Measurements from ENCODE around the gene WFDC1.

Gene WFDC1

GRCh38 chr16:84252184-84252583 is 42.5 kb upstream of the WFDC1 start:
- TF ChIP-seq POLR2A (IDR thresholded peaks at IDR 0.05; ENCODE audit: extremely low read depth, insufficient read length): no peak
- no peak for TF ChIP-seq MAX (IDR thresholded peaks at IDR 0.05; ENCODE audit: low read depth, low read length)
- no peak for TF ChIP-seq CTCF (IDR thresholded peaks at IDR 0.05; ENCODE audit: low read depth, low read length)
- TF ChIP-seq MYC (IDR thresholded peaks at IDR 0.05; ENCODE audit: low read depth, low read length): no peak
- DNase-seq (ENCODE audit: low read depth): no peak
- H3K4me3 ChIP-seq (ENCODE audit: low read depth, low read length): no peak overlapping the region

- TF ChIP-seq MAX (IDR thresholded peaks at IDR 0.05; ENCODE audit: low read depth, low read length) (no peak), MYC (IDR thresholded peaks at IDR 0.05; ENCODE audit: low read depth, low read length) (no peak), CTCF (IDR thresholded peaks at IDR 0.05; ENCODE audit: low read depth, low read length) (no peak), POLR2A (IDR thresholded peaks at IDR 0.05; ENCODE audit: extremely low read depth, insufficient read length) (no peak)
These were observed 41.5 kb upstream of the WFDC1 start for GRCh38 chr16:84253173-84253572.

GRCh38 chr16:84254062-84254461 is 40.6 kb upstream of the WFDC1 start:
- TF ChIP-seq CTCF (IDR thresholded peaks at IDR 0.05; ENCODE audit: low read depth, low read length): no peak
- no peak for TF ChIP-seq MAX (IDR thresholded peaks at IDR 0.05; ENCODE audit: low read depth, low read length)
- peak; percentile 21 for DNase-seq (ENCODE audit: low read depth)
- no peak overlapping the region for H3K4me3 ChIP-seq (ENCODE audit: low read depth, low read length)

More at GRCh38 chr16:84253173-84253572, 41.5 kb upstream of the WFDC1 start:
- no peak for DNase-seq (ENCODE audit: low read depth)
- no peak overlapping the region for H3K4me3 ChIP-seq (ENCODE audit: low read depth, low read length)

- DNase-seq (ENCODE audit: low read depth): no peak
- H3K4me3 ChIP-seq (ENCODE audit: low read depth, low read length): no peak overlapping the region
- TF ChIP-seq MAX (IDR thresholded peaks at IDR 0.05; ENCODE audit: low read depth, low read length) (no peak), POLR2A (IDR thresholded peaks at IDR 0.05; ENCODE audit: extremely low read depth, insufficient read length) (no peak)
These were observed 39.4 kb upstream of the WFDC1 start for GRCh38 chr16:84255050-84255810.

- no peak for TF ChIP-seq POLR2A (IDR thresholded peaks at IDR 0.05; ENCODE audit: extremely low read depth, insufficient read length)
- TF ChIP-seq CTCF (IDR thresholded peaks at IDR 0.05; ENCODE audit: low read depth, low read length): no peak
- TF ChIP-seq MYC (IDR thresholded peaks at IDR 0.05; ENCODE audit: low read depth, low read length): no peak
- TF ChIP-seq MAX (IDR thresholded peaks at IDR 0.05; ENCODE audit: low read depth, low read length): no peak
- DNase-seq (ENCODE audit: low read depth): no peak
- H3K4me3 ChIP-seq (ENCODE audit: low read depth, low read length): no peak overlapping the region
These were observed 36.4 kb upstream of the WFDC1 start for GRCh38 chr16:84258266-84258665.

GRCh38 chr16:84259691-84260090 is 35.0 kb upstream of the WFDC1 start:
- DNase-seq (ENCODE audit: low read depth): no peak
- H3K4me3 ChIP-seq (ENCODE audit: low read depth, low read length): no peak overlapping the region
- TF ChIP-seq MAX (IDR thresholded peaks at IDR 0.05; ENCODE audit: low read depth, low read length) (no peak), POLR2A (IDR thresholded peaks at IDR 0.05; ENCODE audit: extremely low read depth, insufficient read length) (no peak), MYC (IDR thresholded peaks at IDR 0.05; ENCODE audit: low read depth, low read length) (no peak), CTCF (IDR thresholded peaks at IDR 0.05; ENCODE audit: low read depth, low read length) (no peak)

All from NB4 (cell line).